OCI-M2 (cell line): ENCODE measurements around the gene OR10J1.
"Not testable (repeated sequence)": the region's sequence is repeated elsewhere in the genome, so short reads cannot be mapped to it uniquely, and the experiment has no call there.

Experiments used
- DNase-seq: peaks from one replicate; lab custom pipeline; 2025; ENCODE audit not compliant: unreplicated experiment; lab: John Stamatoyannopoulos, UW

OR10J1 gene, protein sequence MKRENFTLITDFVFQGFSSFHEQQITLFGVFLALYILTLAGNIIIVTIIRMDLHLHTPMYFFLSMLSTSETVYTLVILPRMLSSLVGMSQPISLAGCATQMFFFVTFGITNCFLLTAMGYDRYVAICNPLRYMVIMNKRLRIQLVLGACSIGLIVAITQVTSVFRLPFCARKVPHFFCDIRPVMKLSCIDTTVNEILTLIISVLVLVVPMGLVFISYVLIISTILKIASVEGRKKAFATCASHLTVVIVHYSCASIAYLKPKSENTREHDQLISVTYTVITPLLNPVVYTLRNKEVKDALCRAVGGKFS

GRCh38 chr1:159439422-159439821 is at the start of gene OR10J1:
TSS of gene OR10J1 (plus strand) at chr1:159439722. CDS start at chr1:159439792, 70 bp downstream.
- no peak for DNase-seq

DNA sequence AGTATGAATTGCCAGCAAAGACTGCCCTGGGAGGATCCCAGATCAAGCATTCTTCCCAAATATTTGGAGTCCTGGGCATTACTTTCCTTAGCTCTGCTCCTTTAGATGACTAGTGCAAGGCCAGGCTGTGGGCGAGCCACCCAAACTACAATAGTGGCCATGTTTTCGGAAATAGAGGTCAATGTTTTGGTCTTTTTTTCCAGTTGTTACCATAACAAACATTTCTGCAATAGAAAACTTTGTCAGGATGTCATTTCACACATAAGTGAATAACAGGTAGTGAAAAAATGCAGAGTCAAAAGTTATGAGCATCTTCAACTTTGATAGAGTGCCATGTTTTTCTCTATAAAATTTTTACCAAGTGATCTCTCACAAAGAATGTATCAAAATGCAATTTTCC is 32.7 kb upstream of the OR10J1 start:
- no peak for DNase-seq

DNA sequence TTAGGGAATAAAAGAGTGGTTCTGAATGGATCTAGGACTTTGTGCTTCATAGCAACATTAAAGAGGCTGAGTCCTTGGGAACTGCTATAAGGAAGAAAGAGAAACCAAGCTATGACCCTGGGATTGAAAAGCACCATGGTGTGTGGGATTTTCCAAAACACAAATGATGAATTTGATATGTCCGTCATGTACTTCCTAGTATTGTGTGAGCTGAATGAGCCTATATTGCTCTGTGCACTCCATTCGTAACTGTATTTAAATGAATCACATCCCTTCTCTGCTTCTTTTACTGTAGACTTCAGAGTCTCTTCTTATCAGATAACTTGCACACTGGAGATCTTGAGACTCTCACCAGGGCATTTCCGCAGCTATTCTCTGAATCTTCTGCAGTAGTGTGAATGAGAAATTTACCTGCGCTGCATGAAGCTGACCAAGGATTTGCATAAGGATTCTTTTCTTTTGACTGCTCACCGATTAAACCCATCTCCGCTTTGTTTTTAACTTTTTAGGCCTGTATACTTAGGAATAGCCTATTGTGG is 30.6 kb upstream of the OR10J1 start:
- no peak for DNase-seq

- no peak for DNase-seq
Observed at GRCh38 chr1:159421821-159422220, 17.7 kb upstream of the OR10J1 start.

GRCh38 chr1:159428536-159428935 is 11.0 kb upstream of the OR10J1 start:
- DNase-seq = no peak

DNA sequence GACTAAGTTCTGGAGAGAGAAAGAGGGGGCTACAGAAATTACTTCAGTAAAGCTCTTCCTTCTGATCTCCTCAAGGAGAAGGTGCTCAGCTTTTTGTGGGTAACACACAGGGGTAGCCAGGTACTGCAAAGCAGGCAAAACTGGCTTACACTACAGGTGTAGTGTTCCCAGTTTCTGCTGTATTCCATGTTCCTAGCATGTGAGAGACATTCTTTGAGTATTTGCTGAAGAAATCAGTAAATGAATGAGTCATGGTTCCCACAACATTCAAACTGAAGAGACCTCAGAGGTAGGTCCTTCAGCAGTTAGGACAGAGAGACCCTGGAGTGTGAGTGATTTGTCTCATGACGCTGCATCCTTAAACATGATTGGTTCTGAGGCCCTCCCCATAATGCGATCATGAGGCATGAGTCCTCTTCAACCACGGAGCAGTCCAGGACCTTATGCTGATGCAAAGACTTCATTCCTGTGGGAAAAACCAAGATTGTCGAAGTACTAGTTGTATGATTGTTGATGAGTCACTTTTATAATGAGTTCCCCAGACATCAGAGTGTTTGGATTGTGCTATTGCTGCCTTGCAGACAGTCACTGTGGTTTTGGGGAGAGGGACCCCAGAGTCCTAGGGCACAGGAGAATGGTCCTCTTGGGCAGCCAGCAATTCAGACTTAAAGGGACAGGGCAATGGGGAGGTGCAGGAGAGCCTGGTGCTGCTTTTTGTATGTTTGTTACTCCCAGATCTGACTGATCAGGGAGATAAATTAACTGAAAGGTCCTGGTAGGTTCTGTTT is 10.3 kb upstream of the OR10J1 start:
- DNase-seq = no peak

- no peak for DNase-seq
Observed at GRCh38 chr1:159430985-159431384, 8.5 kb upstream of the OR10J1 start.

GRCh38 chr1:159431904-159432303 is 7.6 kb upstream of the OR10J1 start, which contains the start of gene OR10J4:
TSS of gene OR10J4 (plus strand) at chr1:159432204.
- DNase-seq = no peak

GRCh38 chr1:159436469-159436868 is 3.1 kb upstream of the OR10J1 start:
- no peak for DNase-seq

DNA sequence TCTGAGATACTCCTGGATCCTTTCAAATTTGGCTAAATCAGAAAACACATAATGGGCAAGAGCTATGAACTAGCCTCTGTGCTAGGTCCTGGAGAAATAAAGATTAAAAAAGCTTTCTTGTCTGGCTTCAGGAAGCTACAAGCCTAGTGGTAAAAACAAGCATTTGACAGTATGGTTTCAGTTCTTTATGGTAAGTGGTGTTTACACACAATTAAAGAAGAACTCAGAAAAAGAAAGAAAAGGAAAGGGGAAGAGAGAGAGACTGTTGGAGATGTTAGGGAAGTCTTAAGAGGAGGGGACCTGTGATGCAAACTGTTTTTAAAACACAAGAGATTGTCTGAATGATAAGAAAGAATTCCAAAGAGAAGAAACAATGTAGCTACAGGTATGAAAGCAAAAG is 1.8 kb downstream of the OR10J1 start:
- DNase-seq = no peak

DNA sequence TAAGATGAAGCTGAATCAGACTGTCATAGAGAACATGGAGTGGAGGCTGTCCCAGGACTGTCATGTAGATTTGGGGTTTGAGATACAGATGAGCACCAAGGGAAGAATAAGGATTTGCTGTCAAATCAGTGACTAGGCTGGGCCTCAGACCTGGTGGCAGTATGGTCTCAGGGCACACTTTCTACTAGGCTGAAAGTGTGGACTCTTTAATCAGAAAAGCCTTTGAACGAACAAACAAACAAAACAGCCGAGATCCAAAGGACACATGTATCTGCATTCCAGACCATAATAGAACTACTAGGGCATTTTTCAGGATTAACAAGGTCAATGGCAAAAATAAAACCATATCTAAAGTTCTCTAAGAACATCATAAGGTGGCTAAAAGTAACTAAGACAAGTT is 2.9 kb downstream of the OR10J1 start:
- no peak for DNase-seq

- DNase-seq = no peak
Observed at GRCh38 chr1:159443066-159443750, 3.7 kb downstream of the OR10J1 start.

DNA sequence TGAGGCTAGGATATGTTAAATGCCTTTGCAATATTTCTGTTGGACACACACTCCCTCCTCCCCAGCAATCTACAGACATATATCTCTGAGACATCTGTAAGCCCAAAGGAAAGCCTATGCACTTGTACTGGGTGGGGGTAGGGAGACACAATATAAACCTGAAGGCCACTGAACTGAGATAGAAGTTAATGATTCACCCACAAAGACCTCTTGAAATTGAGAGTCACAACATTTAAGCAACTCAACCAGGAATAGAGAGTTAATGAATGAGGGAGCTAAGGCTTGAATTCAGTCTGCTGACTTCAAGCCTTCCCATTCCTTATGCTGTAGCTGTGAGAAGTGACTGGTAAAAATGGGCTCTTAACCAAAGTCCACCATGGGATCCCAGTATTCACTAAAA is 5.0 kb downstream of the OR10J1 start:
- DNase-seq = no peak

- no peak for DNase-seq
Observed at GRCh38 chr1:159448181-159448580, 8.7 kb downstream of the OR10J1 start.

DNA sequence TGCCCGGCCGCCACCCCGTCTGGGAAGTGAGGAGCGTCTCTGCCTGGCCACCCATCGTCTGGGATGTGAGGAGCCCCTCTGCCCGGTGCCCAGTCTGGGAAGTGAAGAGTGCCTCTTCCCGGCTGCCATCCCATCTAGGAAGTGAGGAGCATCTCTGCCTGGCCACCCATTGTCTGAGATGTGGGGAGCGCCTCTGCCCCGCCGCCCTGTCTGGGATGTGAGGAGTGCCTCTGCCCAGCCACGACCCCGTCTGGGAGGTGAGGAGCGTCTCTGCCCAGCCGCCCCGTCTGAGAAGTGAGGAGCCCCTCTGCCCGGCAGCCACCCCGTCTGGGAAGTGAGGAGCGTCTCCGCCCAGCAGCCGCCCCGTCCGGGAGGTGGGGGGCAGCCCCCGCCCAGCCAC is 10.1 kb downstream of the OR10J1 start:
- DNase-seq = not testable (repeated sequence)

GRCh38 chr1:159459551-159459950 is 20.0 kb downstream of the OR10J1 start:
- DNase-seq = no peak

- no peak for DNase-seq
Observed at GRCh38 chr1:159465191-159465603, 25.7 kb downstream of the OR10J1 start.

GRCh38 chr1:159468321-159468720 is 28.8 kb downstream of the OR10J1 start:
- DNase-seq = no peak

GRCh38 chr1:159469921-159470533 is 30.5 kb downstream of the OR10J1 start:
- no peak for DNase-seq

- no peak for DNase-seq
Observed at GRCh38 chr1:159473335-159473734, 33.8 kb downstream of the OR10J1 start.

GRCh38 chr1:159474926-159475325 is 35.4 kb downstream of the OR10J1 start:
- no peak for DNase-seq
